ENCODE results near the gene SECISBP2. TPM values are rescaled to one million over a fixed set of nuclear protein-coding genes. Genes with fewer than 3 reads are reported as not detected.

Gene SECISBP2
- total and polyA plus RNA-seq, 2 of the 13 experiments (the other 11 are each of a cell fraction or from before 2014, with no cell fraction given), result 32.4 to 38.0 TPM

- TF ChIP-seq CSRNP2 (CRISPR knock-in tag; conservative IDR thresholded peaks at IDR 0.05; ENCODE audit: low read depth) (no peak), KDM2A (CRISPR knock-in tag; IDR thresholded peaks at IDR 0.05; ENCODE audit: borderline replicate concordance, low read depth) (peak; percentile 99), ZNF558 (CRISPR knock-in tag; IDR thresholded peaks at IDR 0.05; ENCODE audit: borderline replicate concordance) (peak; percentile 98), KLF13 (CRISPR knock-in tag; IDR thresholded peaks at IDR 0.05) (0 out of 2 replicates have a peak, but pooled peaks have one; percentile 53), POGZ (CRISPR knock-in tag; IDR thresholded peaks at IDR 0.05) (peak; percentile 90), IKZF1 (IDR thresholded peaks at IDR 0.05) (no peak), ZNF549 (CRISPR knock-in tag; IDR thresholded peaks at IDR 0.05) (0 out of 2 replicates have a peak, but pooled peaks have one; percentile 69), HDAC1 (CRISPR knock-in tag; IDR thresholded peaks at IDR 0.05) (peak; percentile 99), CHD4 (IDR thresholded peaks at IDR 0.05; ENCODE audit: borderline replicate concordance, low read length) (peak; percentile 49; the same call in 1 of the 2 replicates), ZNF263 (CRISPR knock-in tag; IDR thresholded peaks at IDR 0.05) (0 out of 2 replicates have a peak, but pooled peaks have one; percentile 36), HDAC2 (CRISPR knock-in tag; IDR thresholded peaks at IDR 0.05) (peak; percentile 91), NFIB (CRISPR knock-in tag; IDR thresholded peaks at IDR 0.05; ENCODE audit: borderline replicate concordance) (no peak), ZNF761 (CRISPR knock-in tag; conservative IDR thresholded peaks at IDR 0.05) (peak; percentile 72; the same call in 1 of the 2 replicates), TMF1 (CRISPR knock-in tag; IDR thresholded peaks at IDR 0.05; ENCODE audit: low read depth) (peak; percentile 92; the same call in 1 of the 2 replicates), ZFP37 (CRISPR knock-in tag; IDR thresholded peaks at IDR 0.05; ENCODE audit: borderline replicate concordance) (0 out of 2 replicates have a peak, but pooled peaks have one; percentile 18), ZBTB49 (CRISPR knock-in tag; IDR thresholded peaks at IDR 0.05; ENCODE audit: borderline replicate concordance) (no peak), MXD4 (CRISPR knock-in tag; IDR thresholded peaks at IDR 0.05) (peak; percentile 90; the same call in 1 of the 2 replicates), USF2 (IDR thresholded peaks at IDR 0.05; ENCODE audit: low read depth, low read length) (peak; percentile 3; the same call in 1 of the 2 replicates), USF2 (CRISPR knock-in tag; IDR thresholded peaks at IDR 0.05; ENCODE audit: borderline replicate concordance) (peak; percentile 71), ZNF264 (CRISPR knock-in tag; IDR thresholded peaks at IDR 0.05) (no peak; the same call in none of the 2 replicates), MIER3 (CRISPR knock-in tag; IDR thresholded peaks at IDR 0.05; ENCODE audit: borderline replicate concordance) (peak; percentile 84; the same call in 1 of the 2 replicates), TAF15 (IDR thresholded peaks at IDR 0.05; ENCODE audit: low read depth, low read length, poor library complexity, severe bottlenecking) (no peak)
Measured at GRCh38 chr9:89318123-89319014, at the start of gene SECISBP2 (continued).
